ENCODE measurements around the gene FAM20C. TPM values are rescaled to one million over a fixed set of nuclear protein-coding genes. Genes with fewer than 3 reads are reported as not detected.

FAM20C gene
- total and polyA plus RNA-seq, 2 of the 8 experiments (the other 6 are each of a cell fraction or from before 2014, with no cell fraction given), result 9.5 to 34.8 TPM

DNA sequence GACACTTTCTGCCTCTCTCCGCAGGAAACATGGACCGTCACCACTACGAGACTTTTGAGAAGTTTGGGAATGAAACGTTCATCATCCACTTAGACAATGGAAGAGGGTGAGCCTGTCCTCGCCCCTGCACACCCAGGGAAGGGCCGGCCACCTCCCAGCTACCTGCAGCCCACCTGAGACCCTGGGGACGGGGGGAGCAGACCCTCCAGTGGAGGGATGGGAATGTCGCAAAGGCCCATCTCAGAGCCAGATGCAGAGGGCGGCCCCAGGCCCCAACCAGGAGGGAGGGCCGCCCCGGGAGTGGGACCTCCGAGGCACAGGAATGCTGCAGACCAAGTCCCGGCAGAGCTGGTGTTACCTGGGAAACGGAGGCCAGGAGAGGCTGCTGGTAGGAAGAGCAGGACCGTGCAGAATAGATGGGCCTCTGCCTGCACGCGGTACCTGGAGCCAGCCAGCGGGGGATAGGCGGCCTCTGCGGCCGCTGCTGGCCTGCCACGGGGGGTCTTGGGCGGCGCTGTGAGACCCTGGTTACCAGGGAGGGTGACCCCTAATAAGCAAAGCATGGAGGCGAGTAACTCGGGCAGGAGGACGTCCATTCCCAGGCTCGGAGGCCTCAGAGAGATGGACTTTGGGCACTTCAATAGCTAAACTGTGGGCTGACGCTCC lies 64.7 kb downstream of the FAM20C start:
- Histone ChIP-seq H3K4me2 (ENCODE audit: insufficient read depth in 1 of 2, low read depth in 2 of 2, low read length in 2 of 2) (no peak overlapping the region), H3K4me1 (replicated peaks in 1 of 4; ENCODE audit: control insufficient read depth in 3 of 4, insufficient read depth in 4 of 4, low read length in 3 of 4) (no peaks in the 10 kb centered on the region), H3K27ac (ENCODE audit: low read depth, low read length) (no peak overlapping the region), H3K9me3 (ENCODE audit: insufficient read depth in 2 of 2, low read depth in 1 of 2, low read length in 1 of 2) (peaks cover 48 to 96% of the 10 kb centered on the region in 2 experiments), H3K4me3 (ENCODE audit: extremely low read depth in 1 of 4, insufficient read depth in 2 of 4, low read depth in 3 of 4, low read length in 4 of 4) (no peak overlapping the region), H4K8ac (ENCODE audit: extremely low read depth, insufficient read depth, low read length) (no peak overlapping the region; the same call in 1 of the 2 replicates), H4K5ac (ENCODE audit: insufficient read length, low read depth, low read length) (no peak overlapping the region), H3K79me2 (ENCODE audit: control insufficient read depth in 1 of 2, insufficient read depth in 2 of 2, low read length in 2 of 2) (no peaks in the 10 kb centered on the region), H3K18ac (ENCODE audit: extremely low read depth, low read length) (no peak overlapping the region), H3K4ac (replicated peaks; ENCODE audit: insufficient read length, low read depth, low read length) (no peak overlapping the region), H3K79me1 (ENCODE audit: low read depth, low read length) (no peaks in the 10 kb centered on the region), H2BK15ac (ENCODE audit: low read length) (no peak overlapping the region), H4K91ac (replicated peaks; ENCODE audit: insufficient read length, low read length) (no peak overlapping the region), H2AFZ (ENCODE audit: low read length) (no peak overlapping the region), H3K9ac (replicated peaks in 1 of 4; ENCODE audit: extremely low read depth in 1 of 4, low read depth in 3 of 4, low read length in 3 of 4) (no peak overlapping the region), H3K56ac (replicated peaks; ENCODE audit: insufficient read length, low read depth, low read length) (no peak overlapping the region), H3K23ac (ENCODE audit: insufficient read length) (no peak overlapping the region), H4K20me1 (replicated peaks in 1 of 2; ENCODE audit: control insufficient read depth in 1 of 2, insufficient read depth in 2 of 2, low read length in 2 of 2) (no peaks in the 10 kb centered on the region), H2BK20ac (ENCODE audit: low read length) (no peak overlapping the region), H3K14ac (ENCODE audit: insufficient read length) (no peak overlapping the region), H3K23me2 (ENCODE audit: low read depth, low read length) (no peaks in the 10 kb centered on the region), H2AK5ac (ENCODE audit: low read depth, low read length) (no peak overlapping the region), H2BK120ac (replicated peaks; ENCODE audit: low read depth, low read length) (no peak overlapping the region), H2BK12ac (ENCODE audit: low read depth, low read length) (no peak overlapping the region), H3K27me3 (replicated peaks in 1 of 4; ENCODE audit: control insufficient read depth in 3 of 4, extremely low read depth in 1 of 4, insufficient read depth in 3 of 4, low read length in 3 of 4) (0 out of 7 replicates have a peak, but pooled peaks cover 0 to 2% (median 0%) of the 10 kb centered on the region in 4 experiments), H2BK5ac (ENCODE audit: low read depth, low read length) (no peak overlapping the region), H3K36me3 (ENCODE audit: control insufficient read depth in 2 of 4, insufficient read depth in 4 of 4, low read length in 3 of 4) (peaks cover 5 to 81% (median 31%) of the 10 kb centered on the region in 4 experiments; a peak in 6 of 8 replicates)
- FAIRE-seq (no peak), DNase-seq (ENCODE audit: low read depth in 1 of 2, low spot score in 2 of 2) (no peak)
- CTCF ChIA-PET (ENCODE audit: partially characterized antibody), result interaction anchor here (1.3 kb wide), 1 partner anchor 57 kb away, joined by 5 read pairs; no protein-coding TSS in a partner anchor
- WGBS, 2 experiments (ENCODE audit: extremely low coverage in 1 of 2, insufficient coverage in 1 of 2, insufficient read length in 1 of 2, insufficient replicate concordance in 2 of 2, low coverage in 1 of 2, low lambda C conversion rate in 2 of 2, missing lambda C conversion rate in 1 of 2), result 94% methylated on average over 29 of the region's 29 CpGs; no CpG with 5 or more reads in 1 of the 2 experiments
- POLR2A ChIA-PET (ENCODE audit: partially characterized antibody), result no interaction called here
- TF ChIP-seq NRF1 (IDR thresholded peaks at IDR 0.05; ENCODE audit: low read depth, low read length) (no peak), CHD1 (IDR thresholded peaks at IDR 0.05; ENCODE audit: low read depth, low read length) (no peak), TBP (IDR thresholded peaks at IDR 0.05; ENCODE audit: low read depth, low read length) (no peak), POLR2A (IDR thresholded peaks at IDR 0.05; ENCODE audit: control extremely low read depth in 1 of 2, low read depth in 2 of 2, low read length in 2 of 2) (no peak), RFX5 (IDR thresholded peaks at IDR 0.05; ENCODE audit: borderline replicate concordance, low read depth, low read length) (no peak), NANOG (IDR thresholded peaks at IDR 0.05; ENCODE audit: insufficient read depth, low read depth, low read length, poor library complexity, severe bottlenecking) (no peak), KDM4A (IDR thresholded peaks at IDR 0.05; ENCODE audit: low read depth, low read length, severe bottlenecking) (no peak), CHD2 (IDR thresholded peaks at IDR 0.05; ENCODE audit: low read length) (no peak), SP4 (IDR thresholded peaks at IDR 0.05; ENCODE audit: low read length) (no peak)
